IPS-18c (cell line): ENCODE results near the gene RDH16.
"Not testable (repeated sequence)": the region's sequence is repeated elsewhere in the genome, so short reads cannot be mapped to it uniquely, and the experiment has no call there.

Experiments used
- H3K4me3 ChIP-seq: 2 replicates; pipeline ENCODE4 v1.7.0; 2013; ENCODE audit warnings: low read depth, mild to moderate bottlenecking, low read length, moderate library complexity; ENCODE audit not compliant: insufficient read depth
- H3K9me3 ChIP-seq: one replicate; pipeline ENCODE4 v1.6.1; 2013; ENCODE audit warnings: mild to moderate bottlenecking, low read length, moderate library complexity; ENCODE audit not compliant: control insufficient read depth, insufficient read depth

Gene RDH16

GRCh38 chr12:56909403-56909802 lies 48.0 kb downstream of the RDH16 start:
- not testable (repeated sequence) for H3K9me3 ChIP-seq, H3K4me3 ChIP-seq

- H3K4me3 ChIP-seq: no peak overlapping the region
- H3K9me3 ChIP-seq: peaks cover 4% of the 10 kb centered on the region
These were observed 49.3 kb downstream of the RDH16 start for GRCh38 chr12:56908136-56908535.

GRCh38 chr12:56905852-56906251 lies 51.6 kb downstream of the RDH16 start:
- H3K4me3 ChIP-seq: no peak overlapping the region
- no peaks in the 10 kb centered on the region for H3K9me3 ChIP-seq

DNA sequence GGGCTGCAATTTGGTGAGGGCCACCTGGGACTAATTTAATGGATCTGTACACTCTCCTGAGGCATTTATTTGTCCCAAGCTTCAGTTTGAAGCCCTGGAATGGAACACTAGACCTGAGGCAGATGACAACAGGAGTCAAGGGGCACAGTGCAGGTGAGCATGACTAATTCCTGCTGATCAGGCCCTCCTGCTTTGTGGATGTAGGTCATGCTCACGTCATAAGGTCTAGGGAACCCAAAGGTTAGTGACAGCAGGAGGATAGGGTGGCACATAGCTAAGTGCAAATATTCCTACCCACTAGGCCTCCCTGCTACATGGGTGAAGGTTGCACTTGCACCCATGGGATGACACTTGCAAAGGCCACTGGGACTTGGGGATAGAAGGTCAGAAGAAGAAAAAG lies 54.0 kb downstream of the RDH16 start:
- Histone ChIP-seq H3K4me3 (no peak overlapping the region), H3K9me3 (no peaks in the 10 kb centered on the region)
